Osteocyte (in vitro differentiated cells): ENCODE results near the gene SLC27A3. TPM values are rescaled to one million over a fixed set of nuclear protein-coding genes. Genes with fewer than 3 reads are reported as not detected.

Experiments
- DNase-seq: peaks from one replicate; pipeline ENCODE4 v3.0.0; 2021; ENCODE audit warnings: mixed read lengths; ENCODE audit not compliant: unreplicated experiment; ENCODE audit errors: extremely low spot score
- H3K27ac Mint-ChIP-seq: one replicate; pipeline ENCODE4 v1.8.0; 2021; ENCODE audit warnings: mild to moderate bottlenecking, mixed read lengths; ENCODE audit not compliant: unreplicated experiment
- H3K27me3 Mint-ChIP-seq: one replicate; pipeline ENCODE4 v1.8.0; 2021; ENCODE audit warnings: mixed read lengths; ENCODE audit not compliant: unreplicated experiment
- H3K36me3 Mint-ChIP-seq: one replicate; pipeline ENCODE4 v1.8.0; 2021; ENCODE audit warnings: mixed read lengths; ENCODE audit not compliant: unreplicated experiment
- H3K4me1 Mint-ChIP-seq: one replicate; pipeline ENCODE4 v1.8.0; 2021; ENCODE audit warnings: mixed read lengths; ENCODE audit not compliant: unreplicated experiment
- H3K4me3 Mint-ChIP-seq: one replicate; pipeline ENCODE4 v1.8.0; 2021; ENCODE audit warnings: mild to moderate bottlenecking, moderate library complexity, mixed read lengths; ENCODE audit not compliant: unreplicated experiment
- H3K9me3 Mint-ChIP-seq: one replicate; pipeline ENCODE4 v1.8.0; 2021; ENCODE audit warnings: mixed read lengths; ENCODE audit not compliant: unreplicated experiment
- CTCF ChIP-seq: fragments of 200-600 bp; sonication (generic); IDR thresholded peaks from 2 replicates; pipeline ENCODE4 v1.5.0; 2021; ENCODE audit warnings: antibody characterized with exemption, mild to moderate bottlenecking, moderate library complexity
- total RNA-seq: library from RNA; stranded (reverse); gene quantifications from 2 replicates; pipeline ENCODE4 v1.2.1, GENCODE V29; 2021

The SLC27A3 gene
- total RNA-seq, 1 donor from 2014 or later, result 9.9 TPM

GRCh38 chr1:153803470-153804056, 28.4 kb downstream of the SLC27A3 start:
- H3K27me3 Mint-ChIP-seq, result no peaks in the 10 kb centered on the region
- TF ChIP-seq CTCF, result no peak
- H3K36me3 Mint-ChIP-seq, result peaks cover 17% of the 10 kb centered on the region
- no peak for DNase-seq
- H3K4me3 Mint-ChIP-seq, result no peak overlapping the region
- H3K27ac Mint-ChIP-seq, result no peak overlapping the region
- H3K9me3 Mint-ChIP-seq, result no peaks in the 10 kb centered on the region
- peaks cover 8% of the 10 kb centered on the region for H3K4me1 Mint-ChIP-seq

GRCh38 chr1:153804112-153804511, 28.9 kb downstream of the SLC27A3 start:
- no peaks in the 10 kb centered on the region for H3K9me3 Mint-ChIP-seq
- DNase-seq, result no peak
- H3K4me1 Mint-ChIP-seq, result peaks cover 8% of the 10 kb centered on the region
- H3K27ac Mint-ChIP-seq, result no peak overlapping the region
- no peak for TF ChIP-seq CTCF
- no peak overlapping the region for H3K4me3 Mint-ChIP-seq
- H3K36me3 Mint-ChIP-seq, result peaks cover 20% of the 10 kb centered on the region
- H3K27me3 Mint-ChIP-seq, result no peaks in the 10 kb centered on the region

- H3K27me3 Mint-ChIP-seq, result no peaks in the 10 kb centered on the region
- peak overlapping the region; percentile 11 for H3K27ac Mint-ChIP-seq
- peaks cover 28% of the 10 kb centered on the region for H3K36me3 Mint-ChIP-seq
- no peak for TF ChIP-seq CTCF
- no peak overlapping the region for H3K4me3 Mint-ChIP-seq
- H3K9me3 Mint-ChIP-seq, result no peaks in the 10 kb centered on the region
- no peak for DNase-seq
- H3K4me1 Mint-ChIP-seq, result peaks cover 8% of the 10 kb centered on the region
These were observed 30.0 kb downstream of the SLC27A3 start for GRCh38 chr1:153805042-153805745.

- Mint-ChIP-seq H3K27me3 (no peaks in the 10 kb centered on the region), H3K9me3 (no peaks in the 10 kb centered on the region), H3K4me3 (no peak overlapping the region), H3K27ac (peak overlapping the region; percentile 44), H3K4me1 (peaks cover 8% of the 10 kb centered on the region), H3K36me3 (peaks cover 30% of the 10 kb centered on the region)
- DNase-seq, result no peak
- TF ChIP-seq CTCF, result no peak
These were observed 30.9 kb downstream of the SLC27A3 start for GRCh38 chr1:153805886-153806719.
